A549 (cell line): ENCODE measurements around the gene GLB1L3. TPM values are rescaled to one million over a fixed set of nuclear protein-coding genes. Genes with fewer than 3 reads are reported as not detected.

Experiments
- ATAC-seq, 2 experiments: fragments of 200-7000 bp in 1 of 2; fragments of >200 bp in 1 of 2; cut with Nextera tagmentation in 1 of 2; cut with Tn5 transposase in 1 of 2; 3 replicates each; pipeline versions ENCODE4 v1.8.0 to v1.9.1; 2018 to 2020; ENCODE audit warnings: mild to moderate bottlenecking in 1 of 2, moderate library complexity in 1 of 2
- CTCF ChIA-PET: fragments of 300-600 bp; sonication (Branson Sonifier 250); formaldehyde crosslinking; extraction: SDS; loops from one replicate; lab custom pipeline; 2021; ENCODE audit warnings: antibody characterized with exemption, inconsistent platforms; lab: Yijun Ruan, JAX
- POLR2A ChIA-PET: fragments of 350-600 bp; formaldehyde crosslinking; extraction: SDS; loops from one replicate; lab custom pipeline; 2021; ENCODE audit warnings: antibody characterized with exemption, inconsistent platforms; lab: Yijun Ruan, JAX
- DNase-seq, 2 experiments: peaks; one replicate each; pipeline versions ENCODE4 v3.0.0 to v3.0.0-alpha.2; 2011 to 2016; ENCODE audit warnings: low read depth in 1 of 2, low spot score in 1 of 2
- FAIRE-seq: peaks from 2 replicates; lab custom pipeline; 2011; peaks lifted over from hg19 to GRCh38; lab: Jason Lieb, UNC
- H3K27ac ChIP-seq, 2 experiments: fragments of >200 bp; sonication (Bioruptor Twin); formaldehyde crosslinking; 3 replicates each; pipeline ENCODE4 v1.5.1; 2016 to 2017
- H3K4me1 ChIP-seq: fragments of >200 bp; sonication (Bioruptor Twin); formaldehyde crosslinking; 3 replicates; pipeline ENCODE4 v1.6.1; 2016
- H3K4me2 ChIP-seq: fragments of >200 bp; sonication (Bioruptor Twin); formaldehyde crosslinking; 3 replicates; pipeline ENCODE4 v1.6.1; 2016
- H3K4me3 ChIP-seq: fragments of >200 bp; sonication (Bioruptor Twin); formaldehyde crosslinking; 3 replicates; pipeline ENCODE4 v1.5.1; 2016
- H3K9me3 ChIP-seq: fragments of >200 bp; sonication (Bioruptor Twin); formaldehyde crosslinking; 3 replicates; pipeline ENCODE4 v1.6.1; 2016
- BCL3 ChIP-seq: fragments of >200 bp; sonication (Bioruptor Twin); formaldehyde crosslinking; IDR thresholded peaks from 3 replicates; pipeline ENCODE4 v1.6.1; 2016
- BHLHE40 ChIP-seq: IDR thresholded peaks from 2 replicates; pipeline ENCODE4 v1.6.1; 2012; ENCODE audit warnings: low read depth, low read length, inconsistent platforms
- CBX2 ChIP-seq: fragments of 200-600 bp; sonication (generic); IDR thresholded peaks from 2 replicates; pipeline ENCODE4 v1.6.1; 2016; ENCODE audit warnings: low read depth, mild to moderate bottlenecking, borderline replicate concordance
- CBX8 ChIP-seq: fragments of 200-600 bp; sonication (generic); IDR thresholded peaks from 2 replicates; pipeline ENCODE4 v1.6.1; 2016
- E2F6 ChIP-seq: IDR thresholded peaks from 2 replicates; pipeline ENCODE4 v1.6.1; 2012; ENCODE audit warnings: low read depth, borderline replicate concordance
- FOSB ChIP-seq: fragments of 250-450 bp; sonication (Bioruptor Pico); IDR thresholded peaks from 2 replicates; pipeline ENCODE4 v1.5.0; 2020; ENCODE audit warnings: mild to moderate bottlenecking, moderate library complexity
- KDM5A ChIP-seq: fragments of 200-600 bp; sonication (generic); IDR thresholded peaks from 2 replicates; pipeline ENCODE4 v1.6.1; 2016; ENCODE audit warnings: antibody characterized with exemption, mild to moderate bottlenecking
- MAX ChIP-seq: IDR thresholded peaks from 2 replicates; pipeline ENCODE4 v1.6.1; 2012
- MYC ChIP-seq: IDR thresholded peaks from 2 replicates; pipeline ENCODE4 v1.6.1; 2012; ENCODE audit warnings: mild to moderate bottlenecking, inconsistent platforms, low read length, improper control_type of control experiment, borderline replicate concordance
- NFE2L2 ChIP-seq: fragments of 150-350 bp; conservative IDR thresholded peaks from 2 replicates; pipeline ENCODE4 v1.6.1; 2014; ENCODE audit warnings: low read length
- NPAS2 ChIP-seq: fragments of 250-450 bp; sonication (Bioruptor Pico); IDR thresholded peaks from 2 replicates; pipeline ENCODE4 v1.8.0; 2022; ENCODE audit warnings: mild to moderate bottlenecking, moderate library complexity, borderline replicate concordance
- PHF8 ChIP-seq: fragments of 200-600 bp; sonication (generic); IDR thresholded peaks from 2 replicates; pipeline ENCODE4 v1.6.1; 2016; ENCODE audit warnings: low read depth, mild to moderate bottlenecking, antibody characterized with exemption, moderate library complexity, borderline replicate concordance
- RARB ChIP-seq: fragments of 250-450 bp; sonication (Bioruptor Pico); IDR thresholded peaks from 2 replicates; pipeline ENCODE4 v1.8.0; 2021; ENCODE audit warnings: mild to moderate bottlenecking, moderate library complexity
- REST ChIP-seq: fragments of 200-600 bp; sonication (generic); IDR thresholded peaks from 2 replicates; pipeline ENCODE4 v1.6.1; 2016; ENCODE audit warnings: antibody characterized with exemption, mild to moderate bottlenecking, moderate library complexity
- RNF2 ChIP-seq: fragments of 200-600 bp; sonication (generic); IDR thresholded peaks from 2 replicates; pipeline ENCODE4 v1.6.1; 2016; ENCODE audit warnings: low read depth, mild to moderate bottlenecking, antibody characterized with exemption, moderate library complexity, borderline replicate concordance
- TP53 ChIP-seq: fragments of 250-450 bp; sonication (Bioruptor Pico); IDR thresholded peaks from 2 replicates; pipeline ENCODE4 v1.5.0; 2021; ENCODE audit warnings: mild to moderate bottlenecking, moderate library complexity
- ZC3H11A ChIP-seq: fragments of 450-650 bp; IDR thresholded peaks from 2 replicates; pipeline ENCODE4 v1.6.1; 2014; ENCODE audit warnings: antibody characterized with exemption, mild to moderate bottlenecking
- WGBS: methylation state at CpG from one replicate; pipeline ENCODE4 v1.1.6; 2017; ENCODE audit errors: missing lambda C conversion rate; 5-methylcytosine and 5-hydroxymethylcytosine counted together
- polyA plus RNA-seq, 4 experiments: library from polyadenylated mRNA; depleted of rRNA in 3 of 4; stranded (reverse); fragments of >200 nt; fragmentation: RNase III in 1 of 4; extraction: RNeasy Plus Mini Kit Qiagen cat#74134 plus additional on column Dnase treatment in 1 of 4; gene quantifications; 2 replicates in 3 of 4; 3 replicates in 1 of 4; pipeline ENCODE4 v1.2.3, GENCODE V29; 2011 to 2017

The GLB1L3 gene
- polyA plus RNA-seq, 2 of the 4 experiments (the other 2 are of a cell fraction): not detected

- Histone ChIP-seq H3K9me3 (no peaks in the 10 kb centered on the region), H3K4me2 (peak overlapping the region; percentile 87), H3K4me3 (peak overlapping the region; percentile 45; the same call in 1 of the 3 replicates), H3K4me1 (peaks cover 3% of the 10 kb centered on the region; the same call in 1 of the 3 replicates), H3K27ac (no peak overlapping the region)
- no peak for ATAC-seq
- CTCF ChIA-PET: interaction anchor here (1.4 kb wide), 1 partner anchor 14 kb away, joined by 5 read pairs; no protein-coding TSS in a partner anchor
- FAIRE-seq: no peak
- DNase-seq: no peak
- POLR2A ChIA-PET: no interaction called here
- WGBS: 18% methylated on average over 5 of the region's 5 CpGs
- no peak for TF ChIP-seq KDM5A
- no peak for TF ChIP-seq CBX8
- TF ChIP-seq REST: no peak
- no peak for TF ChIP-seq TP53
- no peak for TF ChIP-seq NFE2L2
- no peak for TF ChIP-seq RARB (CRISPR knock-in tag)
- TF ChIP-seq FOSB: no peak
- no peak for TF ChIP-seq MYC
- no peak for TF ChIP-seq BHLHE40
- no peak for TF ChIP-seq CBX2
- TF ChIP-seq BCL3: no peak
- no peak for TF ChIP-seq E2F6
- no peak for TF ChIP-seq MAX
- no peak for TF ChIP-seq ZC3H11A
- TF ChIP-seq NPAS2: no peak
- TF ChIP-seq PHF8: no peak
- no peak for TF ChIP-seq RNF2
Measured at GRCh38 chr11:134275188-134275533, 1.0 kb upstream of the GLB1L3 start.

- no peak for FAIRE-seq
- CTCF ChIA-PET: interaction anchor here (1.0 to 1.4 kb wide), 2 partner anchors 9 to 15 kb away, joined by 5 read pairs; no protein-coding TSS in a partner anchor
- POLR2A ChIA-PET: no interaction called here
- 11% methylated on average over 7 of the region's 88 CpGs for WGBS
- TF ChIP-seq BHLHE40 (no peak), KDM5A (no peak)
- no peak overlapping the region for H3K27ac ChIP-seq
- ATAC-seq: peak; percentile 27 to 35; a peak in 2 of 6 replicates
- H3K4me2 ChIP-seq: peak overlapping the region; percentile 87
- H3K9me3 ChIP-seq: no peaks in the 10 kb centered on the region
- H3K4me3 ChIP-seq: peak overlapping the region; percentile 45
- peaks cover 3% of the 10 kb centered on the region; the same call in 1 of the 3 replicates for H3K4me1 ChIP-seq
- no peak for DNase-seq
Measured at GRCh38 chr11:134276396-134277182, 410 bp downstream of the GLB1L3 start.
